IPS-20b (cell line): ENCODE data around the gene PPP4R2.
"Not testable (repeated sequence)": the region's sequence is repeated elsewhere in the genome, so short reads cannot be mapped to it uniquely, and the experiment has no call there.

ENCODE experiments used
- H3K27ac ChIP-seq: one replicate; pipeline ENCODE4 v1.5.1; 2013; ENCODE audit warnings: low read length
- H3K27me3 ChIP-seq: 2 replicates; pipeline ENCODE4 v1.6.1; 2013; ENCODE audit warnings: mild to moderate bottlenecking, low read length, inconsistent platforms; ENCODE audit not compliant: insufficient read depth
- H3K36me3 ChIP-seq: 2 replicates; pipeline ENCODE4 v1.6.1; 2013; ENCODE audit warnings: low read depth, mild to moderate bottlenecking, inconsistent platforms, low read length, moderate library complexity; ENCODE audit not compliant: insufficient read depth
- H3K4me1 ChIP-seq: 2 replicates; pipeline ENCODE4 v1.6.1; 2013; ENCODE audit warnings: mild to moderate bottlenecking, control low read depth, inconsistent platforms, low read length, moderate library complexity; ENCODE audit not compliant: insufficient read depth
- H3K4me3 ChIP-seq: 2 replicates; pipeline ENCODE4 v1.5.1; 2013; ENCODE audit warnings: mild to moderate bottlenecking, low read length, inconsistent platforms
- H3K9ac ChIP-seq: 2 replicates; pipeline ENCODE4 v1.6.1; 2013; ENCODE audit warnings: low read depth, mild to moderate bottlenecking, inconsistent platforms, low read length, moderate library complexity
- H3K9me3 ChIP-seq: 2 replicates; pipeline ENCODE4 v1.6.1; 2013; ENCODE audit warnings: mild to moderate bottlenecking, low read depth, low read length, inconsistent platforms; ENCODE audit not compliant: insufficient read depth

The PPP4R2 gene

DNA sequence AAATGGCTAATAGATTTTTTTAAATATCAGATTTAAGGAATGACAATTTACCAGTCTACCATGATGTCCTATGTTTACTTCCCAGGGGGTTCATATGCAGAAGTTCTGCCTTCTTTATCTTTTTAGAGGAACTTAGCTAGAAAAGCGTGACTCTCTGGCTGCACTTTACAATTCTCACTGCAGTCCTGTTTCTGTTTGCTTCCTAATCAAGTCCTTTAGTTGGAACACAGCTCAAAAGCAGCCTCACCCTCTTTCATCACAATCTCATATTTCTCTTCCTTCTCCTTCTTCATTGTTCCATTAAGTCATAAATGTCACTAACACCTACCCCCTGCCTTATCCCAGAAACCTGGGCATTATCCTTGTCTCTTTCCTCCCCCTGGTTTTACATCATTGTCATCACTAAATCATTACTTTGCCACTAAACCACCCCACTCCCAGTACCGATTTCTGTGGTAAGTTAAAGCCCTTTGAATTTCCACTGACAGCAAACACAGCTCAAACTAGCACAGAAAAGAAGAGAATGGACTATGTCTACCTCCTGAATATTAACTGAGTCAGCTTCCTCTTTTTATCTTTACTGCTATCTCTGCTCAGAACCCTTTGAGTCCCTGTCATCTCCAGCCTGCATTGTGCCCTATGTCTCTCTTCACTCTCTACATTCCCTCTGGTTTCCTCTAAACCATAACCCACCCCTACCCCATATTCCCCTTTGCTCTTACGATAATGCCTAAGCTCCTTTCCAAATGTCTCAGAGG lies 13.8 kb upstream of the PPP4R2 start:
- H3K36me3 ChIP-seq = no peaks in the 10 kb centered on the region
- no peaks in the 10 kb centered on the region for H3K4me1 ChIP-seq
- H3K4me3 ChIP-seq = no peak overlapping the region
- H3K9me3 ChIP-seq = peaks cover 13% of the 10 kb centered on the region; the same call in 1 of the 2 replicates
- no peak overlapping the region for H3K9ac ChIP-seq
- no peaks in the 10 kb centered on the region for H3K27me3 ChIP-seq
- H3K27ac ChIP-seq = no peak overlapping the region

DNA sequence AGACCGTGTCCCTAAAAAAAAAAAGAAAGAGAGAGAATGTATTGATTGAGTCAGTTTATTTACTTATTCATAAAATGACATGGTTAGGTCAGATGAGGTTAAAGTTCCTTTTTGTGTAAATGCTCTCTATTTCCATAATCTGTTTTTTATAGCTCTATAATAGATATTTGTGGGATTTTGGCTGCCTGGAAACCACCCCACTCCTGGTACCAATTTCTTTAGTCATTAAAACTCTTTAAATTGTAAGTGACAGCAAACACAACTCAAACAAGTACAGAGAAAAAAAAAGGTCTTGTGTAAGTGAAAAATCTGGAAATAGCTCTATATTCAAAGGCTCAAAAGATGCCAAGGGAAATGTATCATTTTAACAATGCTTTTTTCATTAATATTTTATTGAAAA lies 11.0 kb upstream of the PPP4R2 start:
- peaks cover 13% of the 10 kb centered on the region; the same call in 1 of the 2 replicates for H3K9me3 ChIP-seq

DNA sequence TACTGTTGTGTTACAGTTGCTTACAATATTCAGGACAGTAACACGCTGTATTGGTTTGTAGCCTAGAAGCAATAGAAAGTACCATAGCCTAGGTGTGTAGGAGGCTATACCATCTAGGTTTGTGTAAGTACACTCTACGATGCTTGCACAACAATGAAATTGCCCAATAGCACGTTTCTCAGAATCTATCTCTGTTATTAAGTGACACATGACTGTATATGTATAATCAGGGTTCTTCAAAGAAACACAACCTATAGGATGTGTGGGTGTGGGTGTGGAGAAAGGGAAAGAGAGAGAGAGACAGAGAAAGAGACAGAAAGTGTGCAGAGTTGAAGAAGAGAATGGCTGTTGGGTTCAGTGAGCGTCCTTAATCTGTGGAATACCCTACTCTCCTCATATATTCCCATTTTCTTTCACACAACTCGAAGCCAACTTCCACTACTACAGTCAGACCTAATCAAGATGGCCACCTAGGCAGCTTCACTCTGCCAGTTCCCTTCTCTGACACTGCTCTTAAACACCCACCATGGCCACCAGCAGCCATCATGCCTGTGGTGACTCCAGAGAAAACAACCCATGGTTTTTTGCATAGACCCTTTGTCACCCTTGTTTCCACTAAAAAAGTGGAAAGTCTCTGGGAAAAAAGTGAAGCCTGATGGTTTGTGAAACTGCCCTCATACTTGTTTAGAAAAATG lies 5.8 kb upstream of the PPP4R2 start:
- H3K27ac ChIP-seq = no peak overlapping the region
- no peak overlapping the region for H3K4me3 ChIP-seq
- H3K36me3 ChIP-seq = no peaks in the 10 kb centered on the region
- H3K9me3 ChIP-seq = peaks cover 5% of the 10 kb centered on the region; the same call in 1 of the 2 replicates
- no peak overlapping the region for H3K9ac ChIP-seq
- H3K4me1 ChIP-seq = no peaks in the 10 kb centered on the region
- H3K27me3 ChIP-seq = no peaks in the 10 kb centered on the region

More for the DNA sequence above, 11.0 kb upstream of the PPP4R2 start:
- H3K36me3 ChIP-seq = no peaks in the 10 kb centered on the region
- no peak overlapping the region for H3K27ac ChIP-seq
- H3K4me3 ChIP-seq = no peak overlapping the region
- no peaks in the 10 kb centered on the region for H3K27me3 ChIP-seq
- no peak overlapping the region for H3K9ac ChIP-seq
- H3K4me1 ChIP-seq = no peaks in the 10 kb centered on the region

DNA sequence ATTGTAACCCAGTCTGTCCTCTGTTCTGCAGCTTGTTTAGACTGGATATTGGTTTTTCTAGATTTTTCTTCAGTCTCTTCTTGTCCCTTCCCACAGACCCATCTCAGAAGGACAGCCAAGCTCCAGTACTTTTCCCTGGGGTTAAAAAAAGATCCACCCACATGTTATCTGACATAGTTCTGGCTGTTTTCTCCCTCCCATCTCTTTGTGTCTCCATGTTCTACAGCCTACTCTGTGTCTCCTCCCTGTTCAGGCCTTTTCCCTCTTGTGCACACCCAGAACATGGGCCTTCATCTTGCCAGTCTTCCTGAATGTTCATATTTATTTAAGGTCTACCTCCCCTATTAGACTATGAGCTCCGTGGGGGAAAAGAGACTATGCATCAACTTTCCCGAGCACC lies 5.1 kb upstream of the PPP4R2 start:
- no peak overlapping the region for H3K4me3 ChIP-seq
- no peak overlapping the region for H3K27ac ChIP-seq
- no peaks in the 10 kb centered on the region for H3K27me3 ChIP-seq
- no peak overlapping the region for H3K9ac ChIP-seq
- no peaks in the 10 kb centered on the region for H3K36me3 ChIP-seq
- H3K9me3 ChIP-seq = no peaks in the 10 kb centered on the region
- H3K4me1 ChIP-seq = no peaks in the 10 kb centered on the region

DNA sequence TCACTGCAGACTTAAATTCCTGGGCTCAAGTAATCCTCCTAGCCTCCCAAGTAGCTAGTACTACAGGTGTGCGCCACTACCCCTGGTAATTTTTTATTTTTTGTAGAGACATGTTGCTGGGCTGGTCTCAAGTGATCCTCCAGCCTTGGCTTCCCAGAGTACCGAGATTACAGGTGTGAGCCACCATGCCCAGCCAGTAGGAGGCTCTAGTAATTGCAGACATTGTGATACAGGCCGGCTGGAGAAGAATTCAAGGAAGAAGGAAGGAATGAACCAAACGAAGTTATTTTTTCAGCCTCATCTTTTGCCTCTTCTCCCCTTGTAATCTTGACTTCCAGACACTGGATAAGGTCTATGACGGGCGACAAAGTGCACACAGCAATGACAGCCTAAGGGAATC lies 3.2 kb upstream of the PPP4R2 start:
- Histone ChIP-seq H3K36me3 (peaks cover 6% of the 10 kb centered on the region; the same call in 1 of the 2 replicates), H3K27ac (no peak overlapping the region), H3K4me1 (peaks cover 2% of the 10 kb centered on the region; the same call in 1 of the 2 replicates), H3K9ac (no peak overlapping the region), H3K27me3 (no peaks in the 10 kb centered on the region), H3K9me3 (no peaks in the 10 kb centered on the region), H3K4me3 (no peak overlapping the region)

DNA sequence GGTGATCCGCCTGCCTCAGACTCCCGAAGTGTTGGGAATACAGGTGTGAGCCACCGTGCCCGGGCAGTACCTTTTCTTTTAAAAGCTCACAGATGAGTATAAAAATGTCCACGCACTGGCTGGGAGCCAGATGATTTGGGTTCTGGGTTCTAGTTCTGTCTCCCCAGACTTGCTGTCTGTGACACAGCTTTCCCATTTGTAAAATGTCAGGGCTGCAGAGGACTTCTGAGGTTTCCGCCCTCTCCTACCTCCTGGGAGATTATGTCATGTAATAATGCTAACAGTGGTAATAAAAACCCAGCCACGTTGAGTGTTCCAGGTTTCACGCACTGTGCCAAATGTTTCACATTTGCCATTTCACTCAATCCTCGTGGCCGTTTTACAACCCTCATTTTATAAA lies 1.3 kb upstream of the PPP4R2 start:
- H3K9ac ChIP-seq = no peak overlapping the region
- no peaks in the 10 kb centered on the region for H3K27me3 ChIP-seq
- H3K9me3 ChIP-seq = no peaks in the 10 kb centered on the region

DNA sequence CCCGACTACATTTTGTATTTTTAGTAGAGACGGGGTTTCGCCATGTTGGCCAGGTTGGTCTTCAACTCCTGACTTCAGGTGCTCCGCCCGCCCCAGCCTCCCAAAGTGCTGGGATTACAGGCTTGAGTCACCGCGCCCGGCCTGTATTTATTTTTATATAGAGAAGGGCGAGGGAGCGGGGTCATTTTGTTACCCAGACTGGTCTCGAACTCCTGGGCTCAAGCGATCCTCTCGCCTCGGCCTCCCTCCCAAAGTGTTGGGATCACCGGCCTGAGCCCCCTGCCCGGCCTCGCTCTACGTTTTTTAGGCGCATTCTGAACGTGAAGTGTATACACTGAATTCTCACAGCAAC lies 514 bp upstream of the PPP4R2 start:
- H3K9ac ChIP-seq = peak overlapping the region; percentile 78
- peak overlapping the region; percentile 66 for H3K27ac ChIP-seq
- peaks cover 12% of the 10 kb centered on the region; the same call in 1 of the 2 replicates for H3K4me1 ChIP-seq
- H3K36me3 ChIP-seq = peaks cover 33% of the 10 kb centered on the region
- H3K27me3 ChIP-seq = no peaks in the 10 kb centered on the region
- H3K4me3 ChIP-seq = peak overlapping the region; percentile 72
- no peaks in the 10 kb centered on the region for H3K9me3 ChIP-seq

More for the DNA sequence above, 1.3 kb upstream of the PPP4R2 start:
- Histone ChIP-seq H3K27ac (no peak overlapping the region), H3K4me3 (no peak overlapping the region), H3K4me1 (peaks cover 12% of the 10 kb centered on the region; the same call in 1 of the 2 replicates), H3K36me3 (peaks cover 25% of the 10 kb centered on the region)

DNA sequence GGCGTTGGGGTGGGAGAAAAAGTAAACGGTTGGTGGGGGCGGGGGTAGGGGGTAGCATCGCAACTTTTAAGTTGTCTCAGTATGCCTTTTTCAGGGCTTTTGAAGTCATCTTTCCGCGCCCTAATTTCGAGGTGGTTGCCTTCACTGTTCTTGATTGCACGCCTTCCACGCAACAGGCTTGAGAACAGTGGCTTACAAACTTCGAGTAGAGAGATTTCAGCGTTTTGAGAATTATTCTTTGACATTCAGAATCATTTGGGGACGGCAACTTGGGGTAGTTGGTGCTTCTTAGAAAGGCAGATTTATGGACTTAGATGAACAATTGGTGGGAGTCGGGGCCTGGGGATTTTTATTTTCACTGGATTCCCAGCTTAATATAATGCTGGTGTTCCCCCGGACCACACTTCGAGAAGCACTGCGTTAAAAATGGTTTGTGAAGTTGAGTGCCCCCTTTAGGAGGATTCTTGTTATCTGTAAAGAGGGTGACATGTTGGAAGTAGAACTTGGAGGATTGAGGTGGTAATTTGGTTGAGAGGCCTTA lies 880 bp downstream of the PPP4R2 start:
- Histone ChIP-seq H3K9ac (peak overlapping the region; percentile 98), H3K36me3 (peaks cover 46% of the 10 kb centered on the region), H3K9me3 (no peaks in the 10 kb centered on the region), H3K4me3 (peak overlapping the region; percentile 96), H3K27me3 (no peaks in the 10 kb centered on the region), H3K27ac (peak overlapping the region; percentile 55), H3K4me1 (peaks cover 12% of the 10 kb centered on the region; the same call in 1 of the 2 replicates)

DNA sequence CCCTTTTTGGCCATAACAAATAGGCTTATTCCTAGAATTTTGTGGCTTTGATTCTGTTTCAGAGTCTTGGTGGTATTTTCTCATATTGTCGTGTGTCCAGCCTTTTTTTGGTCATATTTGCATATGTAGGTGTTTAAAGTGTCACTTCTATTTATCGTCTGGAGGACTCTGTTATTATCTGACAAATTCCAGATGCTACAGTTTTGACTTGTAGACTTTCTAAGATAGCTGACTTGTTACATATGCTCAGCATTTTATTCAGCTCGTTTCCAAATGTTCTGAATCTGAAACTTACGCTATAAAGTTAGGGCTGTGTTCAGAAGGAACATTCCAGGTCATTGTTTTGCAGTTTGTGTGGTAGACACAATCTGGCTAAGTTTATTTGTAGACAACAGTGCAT lies 1.9 kb downstream of the PPP4R2 start:
- Histone ChIP-seq H3K4me1 (peaks cover 12% of the 10 kb centered on the region; the same call in 1 of the 2 replicates), H3K9ac (peak overlapping the region; percentile 98; the same call in 1 of the 2 replicates), H3K9me3 (no peaks in the 10 kb centered on the region), H3K4me3 (peak overlapping the region; percentile 96), H3K27me3 (no peaks in the 10 kb centered on the region), H3K27ac (no peak overlapping the region), H3K36me3 (peaks cover 54% of the 10 kb centered on the region)

- H3K27me3 ChIP-seq = no peaks in the 10 kb centered on the region
- no peaks in the 10 kb centered on the region for H3K9me3 ChIP-seq
- peaks cover 12% of the 10 kb centered on the region; the same call in 1 of the 2 replicates for H3K4me1 ChIP-seq
- H3K36me3 ChIP-seq = peaks cover 64% of the 10 kb centered on the region
- H3K4me3 ChIP-seq = peak overlapping the region; percentile 96; the same call in 1 of the 2 replicates
- H3K9ac ChIP-seq = no peak overlapping the region
- H3K27ac ChIP-seq = no peak overlapping the region
Observed at GRCh38 chr3:72999951-73000350, 3.3 kb downstream of the PPP4R2 start.

GRCh38 chr3:73003050-73003449 lies 6.4 kb downstream of the PPP4R2 start:
- not testable (repeated sequence) for H3K9me3 ChIP-seq, H3K27ac ChIP-seq, H3K27me3 ChIP-seq, H3K9ac ChIP-seq, H3K4me3 ChIP-seq
- Histone ChIP-seq H3K36me3 (peaks cover 87% of the 10 kb centered on the region), H3K4me1 (peaks cover 12% of the 10 kb centered on the region; the same call in 1 of the 2 replicates)
